HepG2 (cell line): ENCODE data around the gene PROP1. TPM values are rescaled to one million over a fixed set of nuclear protein-coding genes. Genes with fewer than 3 reads are reported as not detected.
"Not testable (repeated sequence)": the region's sequence is repeated elsewhere in the genome, so short reads cannot be mapped to it uniquely, and the experiment has no call there.

ENCODE experiments used
- ATAC-seq: fragments of 200-7000 bp; cut with Tn5 transposase; 3 replicates; pipeline ENCODE4 v1.9.1; 2020; ENCODE audit warnings: mild to moderate bottlenecking, moderate library complexity
- BruUV-seq: library from RNA; stranded (reverse); fragments of 400-500 nt; replicated peaks from 2 replicates; lab custom pipeline; 2021; lab: Mats Ljungman, UMichigan
- CTCF ChIA-PET: fragments of 300-600 bp; formaldehyde crosslinking; extraction: SDS; loops from one replicate; lab custom pipeline; 2021; ENCODE audit warnings: low total read pairs, inconsistent platforms, low intra/inter-chr PET ratio; lab: Yijun Ruan, JAX
- POLR2A ChIA-PET: fragments of 350-600 bp; sonication (Branson Sonifier 250); formaldehyde crosslinking; loops from one replicate; lab custom pipeline; 2020; ENCODE audit warnings: antibody characterized with exemption, inconsistent platforms; lab: Yijun Ruan, JAX
- DNase-seq: peaks from one replicate; pipeline ENCODE4 v3.0.0-alpha.2; 2015; ENCODE audit warnings: low spot score
- FAIRE-seq: peaks from 3 replicates; lab custom pipeline; 2011; peaks lifted over from hg19 to GRCh38; lab: Jason Lieb, UNC
- H2AFZ ChIP-seq: one replicate; pipeline ENCODE4 v1.6.1; 2011; ENCODE audit warnings: low read length, inconsistent platforms
- H3K27ac ChIP-seq: fragments of 300-600 bp; 3 replicates; pipeline ENCODE4 v1.8.0; 2011; ENCODE audit warnings: mixed run types, mild to moderate bottlenecking, mixed read lengths, low read length, inconsistent platforms; ENCODE audit not compliant: insufficient read depth; ENCODE audit errors: extremely low read length
- H3K27me3 ChIP-seq, 2 experiments: fragments of 200-600 bp in 1 of 2; 2 replicates in 1 of 2; 3 replicates in 1 of 2; pipeline versions ENCODE4 v1.6.0 to v1.8.0; 2011; ENCODE audit warnings: low read length in 2 of 2, mild to moderate bottlenecking in 2 of 2, moderate library complexity in 2 of 2, inconsistent platforms in 1 of 2; ENCODE audit not compliant: insufficient read depth in 2 of 2, control insufficient read depth in 1 of 2
- H3K36me3 ChIP-seq, 2 experiments: fragments of 200-600 bp in 1 of 2; replicated peaks in 1 of 2; 2 replicates in 1 of 2; 3 replicates in 1 of 2; pipeline versions ENCODE4 v1.5.1 to v1.8.0; 2011; ENCODE audit warnings: low read length in 2 of 2, inconsistent platforms in 1 of 2; ENCODE audit not compliant: insufficient read depth in 2 of 2, control insufficient read depth in 1 of 2
- H3K4me1 ChIP-seq: 2 replicates; pipeline ENCODE4 v1.5.1; 2012; ENCODE audit warnings: low read length, inconsistent platforms; ENCODE audit not compliant: insufficient read depth
- H3K4me2 ChIP-seq: 2 replicates; pipeline ENCODE4 v1.6.0; 2011; ENCODE audit warnings: low read depth, low read length, inconsistent platforms
- H3K4me3 ChIP-seq, 3 experiments: fragments of 200-600 bp in 1 of 3; sonication (generic), shearing (Covaris generic) in 1 of 3; replicated peaks in 1 of 3; 2 replicates each; pipeline ENCODE4 v1.5.1; 2011 to 2016; ENCODE audit warnings: low read length in 3 of 3, inconsistent platforms in 2 of 3, low read depth in 2 of 3, mild to moderate bottlenecking in 2 of 3, control low read depth in 1 of 3, mixed read lengths in 1 of 3; ENCODE audit not compliant: insufficient read depth in 1 of 3
- H3K79me2 ChIP-seq: one replicate; pipeline ENCODE4 v1.6.1; 2011; ENCODE audit warnings: low read length, inconsistent platforms; ENCODE audit not compliant: insufficient read depth
- H3K9ac ChIP-seq: 2 replicates; pipeline ENCODE4 v1.6.0; 2011; ENCODE audit warnings: mild to moderate bottlenecking, low read depth, low read length, inconsistent platforms; ENCODE audit not compliant: insufficient read depth
- H3K9me3 ChIP-seq: 2 replicates; pipeline ENCODE4 v1.5.1; 2012; ENCODE audit warnings: mild to moderate bottlenecking, low read length
- H4K20me1 ChIP-seq: 2 replicates; pipeline ENCODE4 v1.6.0; 2011; ENCODE audit warnings: inconsistent platforms, mild to moderate bottlenecking, low read length, moderate library complexity; ENCODE audit not compliant: insufficient read depth
- RXRB ChIP-seq: IDR thresholded peaks from 2 replicates; pipeline ENCODE4 v1.6.1; 2016; ENCODE audit warnings: borderline replicate concordance, missing genetic modification reagents, missing compliant biosample characterization
- WGBS: methylation state at CpG from one replicate; pipeline ENCODE4 v1.1.6; 2017; ENCODE audit warnings: low lambda C conversion rate; 5-methylcytosine and 5-hydroxymethylcytosine counted together
- in situ Hi-C: cut with HindIII; loops from 2 replicates; pipeline ENCODE4 v1.10.0; 2017; ENCODE audit warnings: low pct_unique_long_range_greater_than_20kb; ENCODE audit not compliant: extremely low pct_ligation_motif_present
- intact Hi-C: fragments of 100-400 bp; cut with micrococcal nuclease; formaldehyde crosslinking; loops from one replicate; pipeline ENCODE4 v1.10.0; 2022; ENCODE audit not compliant: unreplicated experiment
- polyA plus RNA-seq, 8 experiments: library from polyadenylated mRNA; depleted of rRNA in 3 of 8; stranded (reverse) in 7 of 8; unstranded in 1 of 8; fragments of >200 nt; fragmentation: Illumina TruSeq in 4 of 8; extraction: Trizol in 4 of 8; gene quantifications; 2 replicates each; pipeline versions ENCODE4 v1.2.1 to v1.2.3, GENCODE V29; 2011 to 2016; ENCODE audit warnings: low read depth in 4 of 8, missing spikeins in 1 of 8, mixed read lengths in 1 of 8; ENCODE audit not compliant: insufficient read depth in 1 of 8
- total RNA-seq, 5 experiments: library from RNA; depleted of rRNA; stranded (reverse); fragments of >200 nt; fragmentation: Illumina TruSeq; extraction: Trizol; gene quantifications; 2 replicates each; pipeline ENCODE4 v1.2.3, GENCODE V29; 2016; ENCODE audit warnings: low read depth in 1 of 5
- TF ChIP-seq, protein P1 (sequence below): IDR thresholded peaks from 2 replicates; pipeline ENCODE4 v1.4.0; 2020; ENCODE audit warnings: mild to moderate bottlenecking, missing genetic modification reagents
- TF ChIP-seq, protein P2 (sequence below): sonication (generic); formaldehyde crosslinking; IDR thresholded peaks from 2 replicates; pipeline ENCODE4 v1.9.0; 2021; ENCODE audit warnings: missing genetic modification reagents, mild to moderate bottlenecking, borderline replicate concordance
- TF ChIP-seq, protein P3 (sequence below): sonication (generic); formaldehyde crosslinking; IDR thresholded peaks from 2 replicates; pipeline ENCODE4 v1.4.0; 2020; ENCODE audit warnings: missing genetic modification reagents

The PROP1 gene
- total and polyA plus RNA-seq, 2 of the 13 experiments (the other 11 are each of a cell fraction or from before 2014, with no cell fraction given): not detected

DNA sequence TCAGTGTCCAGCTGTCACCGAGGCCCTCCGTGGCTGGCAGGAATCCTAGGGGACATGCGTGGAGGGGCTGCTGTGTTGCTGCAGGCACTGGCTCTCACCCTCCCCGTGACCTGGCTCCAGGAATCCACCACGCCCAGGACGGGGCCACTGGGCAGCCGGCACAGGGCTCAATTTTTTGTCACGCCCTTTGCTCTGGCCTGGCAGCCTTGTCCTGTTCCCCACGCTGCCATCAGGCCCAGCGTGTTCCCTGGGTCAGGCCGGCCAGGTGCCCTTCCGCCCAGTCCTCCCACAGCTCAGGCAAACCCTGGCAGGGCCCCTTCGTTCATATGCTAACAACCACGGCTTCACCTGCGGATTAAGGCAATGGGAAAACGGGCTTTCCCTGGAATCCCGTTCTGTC, 37.3 kb downstream of the PROP1 start (continued):
- TF ChIP-seq, protein P1, sequence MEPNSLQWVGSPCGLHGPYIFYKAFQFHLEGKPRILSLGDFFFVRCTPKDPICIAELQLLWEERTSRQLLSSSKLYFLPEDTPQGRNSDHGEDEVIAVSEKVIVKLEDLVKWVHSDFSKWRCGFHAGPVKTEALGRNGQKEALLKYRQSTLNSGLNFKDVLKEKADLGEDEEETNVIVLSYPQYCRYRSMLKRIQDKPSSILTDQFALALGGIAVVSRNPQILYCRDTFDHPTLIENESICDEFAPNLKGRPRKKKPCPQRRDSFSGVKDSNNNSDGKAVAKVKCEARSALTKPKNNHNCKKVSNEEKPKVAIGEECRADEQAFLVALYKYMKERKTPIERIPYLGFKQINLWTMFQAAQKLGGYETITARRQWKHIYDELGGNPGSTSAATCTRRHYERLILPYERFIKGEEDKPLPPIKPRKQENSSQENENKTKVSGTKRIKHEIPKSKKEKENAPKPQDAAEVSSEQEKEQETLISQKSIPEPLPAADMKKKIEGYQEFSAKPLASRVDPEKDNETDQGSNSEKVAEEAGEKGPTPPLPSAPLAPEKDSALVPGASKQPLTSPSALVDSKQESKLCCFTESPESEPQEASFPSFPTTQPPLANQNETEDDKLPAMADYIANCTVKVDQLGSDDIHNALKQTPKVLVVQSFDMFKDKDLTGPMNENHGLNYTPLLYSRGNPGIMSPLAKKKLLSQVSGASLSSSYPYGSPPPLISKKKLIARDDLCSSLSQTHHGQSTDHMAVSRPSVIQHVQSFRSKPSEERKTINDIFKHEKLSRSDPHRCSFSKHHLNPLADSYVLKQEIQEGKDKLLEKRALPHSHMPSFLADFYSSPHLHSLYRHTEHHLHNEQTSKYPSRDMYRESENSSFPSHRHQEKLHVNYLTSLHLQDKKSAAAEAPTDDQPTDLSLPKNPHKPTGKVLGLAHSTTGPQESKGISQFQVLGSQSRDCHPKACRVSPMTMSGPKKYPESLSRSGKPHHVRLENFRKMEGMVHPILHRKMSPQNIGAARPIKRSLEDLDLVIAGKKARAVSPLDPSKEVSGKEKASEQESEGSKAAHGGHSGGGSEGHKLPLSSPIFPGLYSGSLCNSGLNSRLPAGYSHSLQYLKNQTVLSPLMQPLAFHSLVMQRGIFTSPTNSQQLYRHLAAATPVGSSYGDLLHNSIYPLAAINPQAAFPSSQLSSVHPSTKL (CRISPR knock-in tag): no peak
- TF ChIP-seq, protein P2, sequence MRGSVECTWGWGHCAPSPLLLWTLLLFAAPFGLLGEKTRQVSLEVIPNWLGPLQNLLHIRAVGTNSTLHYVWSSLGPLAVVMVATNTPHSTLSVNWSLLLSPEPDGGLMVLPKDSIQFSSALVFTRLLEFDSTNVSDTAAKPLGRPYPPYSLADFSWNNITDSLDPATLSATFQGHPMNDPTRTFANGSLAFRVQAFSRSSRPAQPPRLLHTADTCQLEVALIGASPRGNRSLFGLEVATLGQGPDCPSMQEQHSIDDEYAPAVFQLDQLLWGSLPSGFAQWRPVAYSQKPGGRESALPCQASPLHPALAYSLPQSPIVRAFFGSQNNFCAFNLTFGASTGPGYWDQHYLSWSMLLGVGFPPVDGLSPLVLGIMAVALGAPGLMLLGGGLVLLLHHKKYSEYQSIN (CRISPR knock-in tag): no peak

DNA sequence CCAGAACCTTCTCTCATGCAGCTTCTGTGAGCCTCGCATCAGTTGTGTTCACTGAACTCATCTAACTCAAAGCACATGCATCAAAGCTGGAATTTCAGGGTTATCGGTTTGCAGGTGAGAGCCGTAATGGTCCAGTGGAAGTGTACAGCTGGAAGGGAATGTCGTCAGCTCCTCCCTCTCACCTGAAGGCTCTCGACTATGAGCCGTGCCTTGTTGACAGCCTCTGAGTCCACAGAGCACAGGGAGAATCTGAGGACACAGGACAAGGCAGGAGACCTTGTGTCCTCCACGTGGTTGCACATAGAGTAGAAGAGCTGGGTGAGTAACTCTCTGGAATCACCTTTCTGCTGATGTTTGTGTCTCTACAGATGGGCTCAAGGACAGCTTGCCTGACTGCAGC, 38.8 kb downstream of the PROP1 start:
- Histone ChIP-seq H3K27me3 (no peaks in the 10 kb centered on the region), H3K4me1 (no peaks in the 10 kb centered on the region)

DNA sequence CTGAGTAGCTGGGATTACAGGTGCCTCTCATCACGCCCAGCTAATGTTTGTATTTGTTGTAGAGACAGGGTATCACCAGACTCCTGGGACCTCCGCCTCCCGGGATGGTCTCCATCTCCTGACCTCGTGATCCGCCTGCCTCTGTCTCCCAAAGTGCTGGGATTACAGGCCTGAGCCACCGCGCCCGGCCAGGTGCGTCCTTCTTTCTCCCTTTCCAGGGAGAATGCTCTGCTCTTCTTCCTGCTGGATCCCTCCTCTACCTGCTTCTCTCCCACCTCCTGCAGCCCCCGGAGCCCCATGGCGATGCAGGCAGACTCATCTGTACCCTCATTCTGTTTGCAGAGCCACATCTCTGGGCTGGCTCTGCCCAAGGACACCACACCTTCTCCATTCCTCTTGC, 42.9 kb downstream of the PROP1 start:
- POLR2A ChIA-PET: not testable (repeated sequence)

More for the DNA sequence above, 38.8 kb downstream of the PROP1 start:
- Histone ChIP-seq H3K9ac (no peak overlapping the region), H3K27ac (no peak overlapping the region), H4K20me1 (no peaks in the 10 kb centered on the region)
- 24% methylated on average over 5 of the region's 7 CpGs for WGBS
- TF ChIP-seq RXRB: 0 out of 2 replicates have a peak, but pooled peaks have one; percentile 13
- TF ChIP-seq, protein P3, sequence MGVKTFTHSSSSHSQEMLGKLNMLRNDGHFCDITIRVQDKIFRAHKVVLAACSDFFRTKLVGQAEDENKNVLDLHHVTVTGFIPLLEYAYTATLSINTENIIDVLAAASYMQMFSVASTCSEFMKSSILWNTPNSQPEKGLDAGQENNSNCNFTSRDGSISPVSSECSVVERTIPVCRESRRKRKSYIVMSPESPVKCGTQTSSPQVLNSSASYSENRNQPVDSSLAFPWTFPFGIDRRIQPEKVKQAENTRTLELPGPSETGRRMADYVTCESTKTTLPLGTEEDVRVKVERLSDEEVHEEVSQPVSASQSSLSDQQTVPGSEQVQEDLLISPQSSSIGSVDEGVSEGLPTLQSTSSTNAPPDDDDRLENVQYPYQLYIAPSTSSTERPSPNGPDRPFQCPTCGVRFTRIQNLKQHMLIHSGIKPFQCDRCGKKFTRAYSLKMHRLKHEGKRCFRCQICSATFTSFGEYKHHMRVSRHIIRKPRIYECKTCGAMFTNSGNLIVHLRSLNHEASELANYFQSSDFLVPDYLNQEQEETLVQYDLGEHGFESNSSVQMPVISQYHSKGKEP (CRISPR knock-in tag): no peak
- TF ChIP-seq, all 625 proteins: peak for 1
- FAIRE-seq: no peak
- in situ Hi-C loops (no loop called here), intact Hi-C loops (no loop called here)
- ATAC-seq: no peak
- no peak for DNase-seq
- H3K9me3 ChIP-seq: peaks cover 7% of the 10 kb centered on the region
- BruUV-seq: no TSS peak
- ChIA-PET POLR2A (interaction anchor here (0.6 kb wide), 1 partner anchor 21 kb away, joined by 3 read pairs; no protein-coding TSS in a partner anchor), CTCF (no interaction called here)
- H3K4me2 ChIP-seq: no peak overlapping the region
- H3K79me2 ChIP-seq: no peaks in the 10 kb centered on the region
- H2AFZ ChIP-seq: no peak overlapping the region
- H3K4me3 ChIP-seq: no peak overlapping the region
- no peaks in the 10 kb centered on the region for H3K36me3 ChIP-seq

More for the DNA sequence above, 42.9 kb downstream of the PROP1 start:
- DNase-seq, CTCF ChIA-PET, H3K27ac ChIP-seq, FAIRE-seq, H3K4me2 ChIP-seq, H3K4me3 ChIP-seq, H3K36me3 ChIP-seq, H3K27me3 ChIP-seq, intact Hi-C loops, H3K9me3 ChIP-seq, ATAC-seq, H4K20me1 ChIP-seq, H2AFZ ChIP-seq, BruUV-seq, H3K79me2 ChIP-seq, H3K4me1 ChIP-seq, H3K9ac ChIP-seq, in situ Hi-C loops: not testable (repeated sequence)
- WGBS: 98% methylated on average over 11 of the region's 11 CpGs
